NCI-H128 (cell line): ENCODE measurements around the gene LIPC.

Source experiments
- DNase-seq: peaks from one replicate; lab custom pipeline; 2025; ENCODE audit not compliant: unreplicated experiment; lab: John Stamatoyannopoulos, UW

LIPC gene

DNA sequence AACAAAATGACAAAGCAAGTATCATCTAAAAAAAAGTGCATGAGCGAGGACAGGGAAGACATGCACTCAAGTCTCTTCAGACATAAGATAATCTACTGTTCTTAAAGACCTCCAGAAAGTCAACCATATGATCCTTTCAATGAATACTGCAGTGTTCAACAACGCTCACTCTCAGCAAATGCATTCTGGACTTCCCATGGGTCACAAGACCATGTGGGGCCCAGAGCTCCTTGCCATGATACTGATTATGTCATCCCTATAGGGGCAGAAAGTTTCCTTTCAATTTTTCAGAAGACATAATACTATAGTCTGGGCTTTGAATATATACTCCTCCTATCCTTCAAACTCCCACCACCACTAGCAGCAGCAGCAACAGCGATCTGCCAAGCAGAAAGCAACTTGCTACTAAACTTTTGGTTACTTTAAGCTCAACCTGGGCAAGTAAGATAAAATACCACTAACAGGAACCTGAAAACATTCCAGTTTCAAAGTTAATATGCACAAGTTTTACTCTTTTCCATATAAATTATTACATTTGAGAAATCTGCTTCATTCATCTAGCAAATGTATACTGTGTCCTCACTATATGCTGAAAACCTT, 174.2 kb downstream of the LIPC start:
- no peak for DNase-seq

DNA sequence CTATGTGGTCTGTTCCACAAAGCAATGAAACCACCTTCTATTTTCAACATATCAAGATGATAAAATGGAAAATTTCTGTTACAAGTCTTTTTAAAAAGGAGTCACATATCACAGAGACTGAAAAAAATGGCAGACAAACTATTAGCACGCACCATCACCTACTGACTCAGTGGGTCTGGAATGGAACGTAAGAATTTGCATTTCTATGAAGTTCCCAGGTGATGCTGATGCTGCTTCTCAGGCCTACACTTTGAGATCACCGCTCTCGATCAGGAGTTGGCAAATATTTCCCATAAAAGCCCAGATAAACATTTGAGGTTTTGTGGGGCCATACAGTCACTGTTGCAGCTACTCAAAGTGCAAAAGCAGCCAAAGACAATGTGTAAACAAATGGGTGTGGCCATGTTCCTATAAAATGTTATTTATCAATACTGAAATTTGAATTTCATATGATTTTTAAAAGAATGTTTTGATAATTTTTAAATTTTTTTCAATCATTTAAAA, 174.8 kb downstream of the LIPC start:
- no peak for DNase-seq

DNA sequence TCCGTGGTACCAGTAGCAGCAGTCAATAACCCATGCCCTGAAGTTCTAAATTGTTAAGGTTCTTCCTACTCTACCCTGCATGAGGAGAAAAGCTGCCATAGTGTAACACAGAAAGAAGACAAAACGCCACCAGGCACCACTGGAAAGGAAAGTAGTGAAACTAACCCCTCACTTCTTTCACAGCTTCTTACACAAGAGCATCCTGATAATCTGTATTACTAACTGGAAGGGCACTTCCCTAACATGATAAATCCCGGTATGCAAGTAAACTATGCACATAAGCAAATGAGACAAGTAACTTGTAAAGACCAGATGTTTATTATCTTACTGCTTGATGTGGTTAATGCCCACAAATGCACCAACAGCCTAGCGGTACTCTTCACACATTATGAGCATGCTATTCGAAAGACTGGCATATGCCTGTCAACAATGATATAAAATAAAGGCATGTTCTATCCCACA, 176.4 kb downstream of the LIPC start:
- no peak for DNase-seq

DNA sequence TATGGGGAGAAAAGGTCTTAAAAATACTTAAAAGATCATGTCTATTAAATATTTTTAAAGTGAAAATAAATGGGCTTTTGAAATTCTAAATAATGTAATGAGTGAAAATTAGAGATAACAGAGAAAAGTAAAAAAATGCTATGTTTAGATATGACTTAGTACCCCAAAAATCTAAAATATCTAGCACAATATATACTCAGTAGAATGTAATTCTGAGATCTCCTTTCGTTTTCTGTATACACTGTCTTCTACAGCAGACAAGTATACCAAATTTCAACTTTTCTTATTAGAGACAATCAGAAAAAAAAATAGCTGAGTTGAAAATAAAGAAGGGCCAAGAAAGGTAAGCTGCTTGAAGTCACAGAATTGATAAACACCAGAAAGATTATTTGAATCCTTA, 176.9 kb downstream of the LIPC start:
- DNase-seq, result no peak

DNA sequence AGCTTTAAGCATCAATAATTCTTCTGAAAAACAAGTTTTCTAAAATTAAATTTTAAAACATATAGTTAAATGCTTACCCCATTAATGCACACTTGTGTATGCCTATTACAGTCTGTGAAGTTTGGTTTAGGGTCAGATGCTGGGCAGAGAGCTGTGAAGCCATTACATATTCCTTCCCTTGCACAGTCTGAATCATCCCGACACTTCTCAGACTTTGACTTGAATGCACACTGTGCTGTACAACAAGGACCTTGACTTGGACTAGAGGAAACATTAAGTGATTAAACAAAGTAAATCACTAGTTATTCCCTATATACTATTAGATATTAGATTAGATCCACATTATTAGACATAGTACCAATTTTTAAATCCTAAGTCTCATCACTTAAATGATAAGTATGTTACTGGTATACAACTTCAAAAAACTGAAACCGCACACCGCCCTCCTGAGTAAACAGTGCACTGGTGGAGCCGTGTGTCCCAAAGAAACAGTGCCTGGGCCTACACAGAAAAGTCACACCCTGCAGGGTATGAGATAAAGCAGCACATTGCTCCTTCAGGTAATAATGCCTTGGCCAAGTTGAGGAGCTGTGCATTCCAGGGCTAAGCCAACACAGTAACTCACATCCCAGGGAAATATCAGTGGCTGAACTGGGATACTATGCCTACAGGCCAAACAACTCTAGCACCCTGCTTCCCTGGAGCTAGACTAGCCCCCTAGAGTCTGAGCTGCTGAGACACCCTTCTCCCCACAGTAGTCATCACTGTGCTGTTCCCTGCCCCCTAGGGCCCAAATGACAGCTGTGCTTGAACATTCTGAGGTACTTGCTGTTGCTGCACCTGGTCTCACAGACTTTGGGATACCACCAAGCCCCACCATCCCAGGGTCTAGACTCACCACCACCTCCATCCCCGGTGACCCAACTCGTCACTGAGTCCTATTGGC, 180.2 kb downstream of the LIPC start:
- no peak for DNase-seq

DNA sequence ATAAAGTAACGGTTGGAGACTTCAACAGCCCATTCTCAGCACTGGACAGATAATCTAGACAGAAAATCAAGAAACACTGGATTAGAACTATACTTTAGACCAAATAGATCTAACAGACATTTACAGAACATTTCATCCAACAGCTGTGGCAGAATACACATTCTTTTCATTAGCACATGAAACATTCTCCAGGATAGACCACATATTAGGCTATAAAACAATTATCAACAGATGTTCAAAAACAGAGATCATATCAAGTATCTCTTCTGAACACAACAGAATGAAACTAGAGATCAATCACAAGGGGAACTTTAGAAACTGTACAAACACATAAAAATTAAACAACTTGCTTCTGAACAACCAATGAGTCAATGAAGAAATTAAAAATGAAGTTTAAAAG, 184.4 kb downstream of the LIPC start:
- DNase-seq, result no peak
